ENCODE measurements around the gene NFKB2.

DNA sequence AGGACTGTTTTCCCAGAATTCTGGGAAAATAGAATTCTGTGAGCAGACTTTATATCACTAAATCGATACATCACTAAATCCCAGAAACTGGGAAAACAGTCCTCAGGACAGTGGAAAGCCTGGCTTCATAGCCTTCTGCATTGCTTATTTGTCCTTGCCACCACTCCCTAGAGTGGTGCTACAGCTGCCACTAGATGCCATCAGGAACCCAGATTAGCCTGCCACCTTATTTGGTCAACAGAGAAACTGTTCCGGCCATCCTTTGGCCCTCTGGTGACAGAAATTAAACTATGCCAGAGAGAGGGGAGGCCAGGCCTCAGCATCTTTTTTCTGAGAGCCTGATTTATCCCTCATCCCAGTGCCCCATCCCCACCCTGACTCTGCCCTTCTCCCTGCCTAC lies 19.6 kb upstream of the NFKB2 start:
- TF ChIP-seq CTCF (IDR thresholded peaks at IDR 0.05) (no peak), EZH2 (IDR thresholded peaks at IDR 0.05; ENCODE audit: borderline replicate concordance, insufficient read depth, low read depth, low read length, poor library complexity, severe bottlenecking) (no peak)
